ENCODE results near the gene RBM18. TPM values are rescaled to one million over a fixed set of nuclear protein-coding genes. Genes with fewer than 3 reads are reported as not detected.

Gene RBM18
- total and polyA plus RNA-seq, 2 donors: 10.6 to 11.6 TPM

DNA sequence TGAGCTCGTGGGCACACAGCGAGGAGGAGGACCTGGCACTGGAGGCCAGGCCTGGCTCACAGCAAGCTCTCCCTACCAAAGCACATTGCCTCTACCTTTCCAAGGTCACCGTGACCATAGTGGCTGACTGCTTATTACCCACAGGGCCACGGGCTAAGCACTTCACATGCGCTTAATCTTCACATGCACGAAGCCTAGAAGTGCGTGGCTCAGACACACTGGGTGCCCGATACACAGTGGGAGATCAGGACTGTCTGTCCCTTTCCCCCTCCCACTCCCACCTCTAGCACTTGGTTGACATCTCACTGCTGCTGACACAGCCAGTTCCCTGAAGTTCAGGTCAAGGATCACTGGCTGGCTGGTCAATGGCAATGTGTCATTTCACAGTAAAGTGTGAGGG is 59.5 kb downstream of the RBM18 start:
- Histone ChIP-seq H3K4me3 (ENCODE audit: low read length in 2 of 2) (no peak overlapping the region), H3K27me3 (ENCODE audit: control insufficient read depth in 2 of 2, insufficient read depth in 1 of 2, low read length in 1 of 2) (peaks cover 0 to 10% of the 10 kb centered on the region in 2 donors), H3K9me3 (ENCODE audit: control insufficient read depth in 2 of 2, insufficient read depth in 1 of 2, low read length in 1 of 2) (no peaks in the 10 kb centered on the region), H3K27ac (ENCODE audit: low read depth in 1 of 2, low read length in 1 of 2) (no peak overlapping the region), H3K36me3 (ENCODE audit: control insufficient read depth in 2 of 2, insufficient read depth in 2 of 2, low read length in 1 of 2) (no peaks in the 10 kb centered on the region), H3K4me1 (ENCODE audit: control insufficient read depth in 2 of 2, insufficient read depth in 2 of 2, low read length in 2 of 2) (no peaks in the 10 kb centered on the region)
- 97% methylated on average over 8 of the region's 8 CpGs for WGBS
- no peak for DNase-seq (ENCODE audit: low read depth in 6 of 9, low spot score in 9 of 9)

DNA sequence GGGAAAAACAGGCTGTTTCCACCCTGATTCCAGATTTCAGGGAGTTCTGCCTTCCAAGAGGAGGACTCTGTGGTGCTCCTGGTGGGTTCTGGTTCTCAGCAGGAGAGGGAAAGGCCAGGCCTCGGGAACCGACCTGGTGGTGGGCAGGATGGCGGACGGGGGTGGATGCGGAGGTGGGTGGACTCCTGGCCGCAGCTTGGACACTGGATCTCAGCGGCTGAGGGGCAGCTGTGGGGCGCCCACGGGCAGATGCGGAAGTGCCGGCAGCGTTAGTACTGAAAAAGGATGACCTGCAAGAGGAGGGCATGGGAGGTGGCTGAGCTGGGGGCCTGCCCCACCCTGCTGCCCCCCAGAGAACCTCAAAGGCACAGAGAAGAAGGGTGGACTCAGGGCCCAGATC is 60.1 kb downstream of the RBM18 start:
- no peak for DNase-seq (ENCODE audit: low read depth in 6 of 9, low spot score in 9 of 9)
- H3K9me3 ChIP-seq (ENCODE audit: control insufficient read depth in 2 of 2, insufficient read depth in 1 of 2, low read length in 1 of 2): no peaks in the 10 kb centered on the region

DNA sequence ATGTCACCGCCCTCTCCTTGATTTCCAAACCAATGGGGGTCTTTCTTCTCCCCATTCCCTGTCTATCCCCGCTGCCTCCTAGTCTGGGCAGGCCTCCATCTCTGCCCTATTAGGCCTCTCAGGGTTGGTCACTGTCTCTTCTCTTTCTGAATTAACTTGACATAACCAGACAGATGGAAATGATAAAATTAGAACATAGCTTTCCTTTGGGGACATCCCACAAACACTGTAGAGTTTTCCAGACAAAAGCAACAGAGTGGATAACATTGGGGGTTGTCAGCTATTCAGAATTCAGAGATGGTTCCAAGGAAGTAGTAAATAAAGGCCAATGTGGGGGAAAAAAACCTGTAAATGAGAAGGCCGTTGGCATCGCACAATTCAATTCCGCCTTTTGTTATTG is 60.6 kb downstream of the RBM18 start:
- Histone ChIP-seq H3K4me3 (ENCODE audit: low read length in 2 of 2) (no peak overlapping the region), H3K27me3 (ENCODE audit: control insufficient read depth in 2 of 2, insufficient read depth in 1 of 2, low read length in 1 of 2) (peaks cover 0 to 4% of the 10 kb centered on the region in 2 donors)
- 97% methylated on average over 5 of the region's 5 CpGs for WGBS

More for the DNA sequence above, 60.1 kb downstream of the RBM18 start:
- Histone ChIP-seq H3K27ac (ENCODE audit: low read depth in 1 of 2, low read length in 1 of 2) (no peak overlapping the region), H3K4me1 (ENCODE audit: control insufficient read depth in 2 of 2, insufficient read depth in 2 of 2, low read length in 2 of 2) (no peaks in the 10 kb centered on the region), H3K4me3 (ENCODE audit: low read length in 2 of 2) (no peak overlapping the region), H3K27me3 (ENCODE audit: control insufficient read depth in 2 of 2, insufficient read depth in 1 of 2, low read length in 1 of 2) (peaks cover 0 to 6% of the 10 kb centered on the region in 2 donors), H3K36me3 (ENCODE audit: control insufficient read depth in 2 of 2, insufficient read depth in 2 of 2, low read length in 1 of 2) (no peaks in the 10 kb centered on the region)
- 96% methylated on average over 12 of the region's 12 CpGs for WGBS

GRCh38 chr9:122202111-122202510 is 62.5 kb downstream of the RBM18 start:
- Histone ChIP-seq H3K27me3 (ENCODE audit: control insufficient read depth in 2 of 2, insufficient read depth in 1 of 2, low read length in 1 of 2) (peaks cover 0 to 9% of the 10 kb centered on the region in 2 donors), H3K4me1 (ENCODE audit: control insufficient read depth in 2 of 2, insufficient read depth in 2 of 2, low read length in 2 of 2) (no peaks in the 10 kb centered on the region), H3K36me3 (ENCODE audit: control insufficient read depth in 2 of 2, insufficient read depth in 2 of 2, low read length in 1 of 2) (no peaks in the 10 kb centered on the region), H3K27ac (ENCODE audit: low read depth in 1 of 2, low read length in 1 of 2) (no peak overlapping the region), H3K9me3 (ENCODE audit: control insufficient read depth in 2 of 2, insufficient read depth in 1 of 2, low read length in 1 of 2) (no peaks in the 10 kb centered on the region), H3K4me3 (ENCODE audit: low read length in 2 of 2) (no peak overlapping the region)
- no peak for DNase-seq (ENCODE audit: low read depth in 6 of 9, low spot score in 9 of 9)
- 92% methylated on average over 3 of the region's 3 CpGs for WGBS

More for the DNA sequence above, 60.6 kb downstream of the RBM18 start:
- H3K4me1 ChIP-seq (ENCODE audit: control insufficient read depth in 2 of 2, insufficient read depth in 2 of 2, low read length in 2 of 2): no peaks in the 10 kb centered on the region
- H3K27ac ChIP-seq (ENCODE audit: low read depth in 1 of 2, low read length in 1 of 2): no peak overlapping the region
- no peak for DNase-seq (ENCODE audit: low read depth in 6 of 9, low spot score in 9 of 9)
- no peaks in the 10 kb centered on the region for H3K36me3 ChIP-seq (ENCODE audit: control insufficient read depth in 2 of 2, insufficient read depth in 2 of 2, low read length in 1 of 2)
- no peaks in the 10 kb centered on the region for H3K9me3 ChIP-seq (ENCODE audit: control insufficient read depth in 2 of 2, insufficient read depth in 1 of 2, low read length in 1 of 2)

- no peaks in the 10 kb centered on the region for H3K36me3 ChIP-seq (ENCODE audit: control insufficient read depth in 2 of 2, insufficient read depth in 2 of 2, low read length in 1 of 2)
- WGBS: 95% methylated on average over 1 of the region's 1 CpG
- no peak overlapping the region for H3K27ac ChIP-seq (ENCODE audit: low read depth in 1 of 2, low read length in 1 of 2)
- DNase-seq (ENCODE audit: low read depth in 6 of 9, low spot score in 9 of 9): no peak
- H3K27me3 ChIP-seq (ENCODE audit: control insufficient read depth in 2 of 2, insufficient read depth in 1 of 2, low read length in 1 of 2): peaks cover 0 to 9% of the 10 kb centered on the region in 2 donors
- no peaks in the 10 kb centered on the region for H3K9me3 ChIP-seq (ENCODE audit: control insufficient read depth in 2 of 2, insufficient read depth in 1 of 2, low read length in 1 of 2)
- no peak overlapping the region for H3K4me3 ChIP-seq (ENCODE audit: low read length in 2 of 2)
- H3K4me1 ChIP-seq (ENCODE audit: control insufficient read depth in 2 of 2, insufficient read depth in 2 of 2, low read length in 2 of 2): no peaks in the 10 kb centered on the region
These were observed 63.0 kb downstream of the RBM18 start for GRCh38 chr9:122201641-122202040.

DNA sequence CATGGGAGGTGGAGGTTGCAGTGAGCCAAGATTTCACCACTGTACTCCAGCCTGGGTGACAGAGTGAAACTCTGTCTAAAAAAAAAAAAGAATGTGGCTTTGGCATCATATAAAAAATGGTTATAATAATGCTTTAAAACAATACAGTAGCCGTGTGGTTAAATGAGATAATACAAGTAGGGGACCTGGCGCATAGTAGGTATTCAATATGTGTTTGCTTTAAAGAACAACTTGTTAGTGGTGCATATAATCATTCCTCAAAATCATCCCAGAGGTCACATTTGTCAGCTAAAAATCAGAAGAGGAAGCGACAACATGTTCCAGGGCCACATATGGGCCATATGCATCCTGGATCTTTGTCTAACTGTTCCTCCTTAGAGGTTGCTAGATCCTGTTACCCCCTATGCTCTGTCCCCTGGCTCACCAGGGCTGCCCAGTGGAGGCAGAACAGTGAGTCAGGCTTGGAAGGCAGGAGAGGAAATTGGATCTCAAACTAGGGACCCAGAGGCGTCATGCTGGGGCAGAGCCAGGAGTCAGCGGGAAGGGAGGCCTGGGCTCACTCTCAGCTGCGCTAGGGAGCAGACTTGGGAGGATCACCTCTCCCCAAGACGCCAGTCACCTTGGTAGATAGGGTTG is 63.6 kb downstream of the RBM18 start:
- DNase-seq (ENCODE audit: low read depth in 6 of 9, low spot score in 9 of 9): no peak
- H3K4me1 ChIP-seq (ENCODE audit: control insufficient read depth in 2 of 2, insufficient read depth in 2 of 2, low read length in 2 of 2): no peaks in the 10 kb centered on the region
- no peak overlapping the region for H3K4me3 ChIP-seq (ENCODE audit: low read length in 2 of 2)
- no peaks in the 10 kb centered on the region for H3K9me3 ChIP-seq (ENCODE audit: control insufficient read depth in 2 of 2, insufficient read depth in 1 of 2, low read length in 1 of 2)
- peaks cover 0 to 9% of the 10 kb centered on the region in 2 donors for H3K27me3 ChIP-seq (ENCODE audit: control insufficient read depth in 2 of 2, insufficient read depth in 1 of 2, low read length in 1 of 2)
- no peak overlapping the region for H3K27ac ChIP-seq (ENCODE audit: low read depth in 1 of 2, low read length in 1 of 2)
- WGBS: 94% methylated on average over 7 of the region's 7 CpGs
- no peaks in the 10 kb centered on the region for H3K36me3 ChIP-seq (ENCODE audit: control insufficient read depth in 2 of 2, insufficient read depth in 2 of 2, low read length in 1 of 2)

DNA sequence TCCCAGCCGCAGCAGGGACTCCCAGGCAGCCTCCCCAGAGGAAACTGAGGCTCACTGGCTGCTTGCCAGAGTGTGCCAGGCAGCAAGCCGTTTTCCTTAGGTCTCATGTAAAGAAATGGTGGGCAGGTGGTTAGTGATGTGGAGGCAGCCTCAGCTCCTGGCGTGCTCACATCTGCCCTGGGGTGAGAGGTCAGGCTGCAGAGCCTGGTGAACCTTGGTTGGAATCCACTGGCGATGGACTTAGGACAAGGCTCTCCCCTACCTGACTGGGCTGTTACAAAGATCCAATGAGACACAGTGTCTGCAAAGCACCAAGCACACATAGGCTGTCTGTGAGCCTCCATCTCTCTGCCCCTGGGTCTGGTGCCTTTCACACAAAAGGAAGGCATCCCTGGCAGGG is 66.8 kb downstream of the RBM18 start:
- Histone ChIP-seq H3K4me3 (ENCODE audit: low read length in 2 of 2) (no peak overlapping the region), H3K27ac (ENCODE audit: low read depth in 1 of 2, low read length in 1 of 2) (no peak overlapping the region), H3K9me3 (ENCODE audit: control insufficient read depth in 2 of 2, insufficient read depth in 1 of 2, low read length in 1 of 2) (no peaks in the 10 kb centered on the region), H3K27me3 (ENCODE audit: control insufficient read depth in 2 of 2, insufficient read depth in 1 of 2, low read length in 1 of 2) (peaks cover 0 to 9% of the 10 kb centered on the region in 2 donors), H3K36me3 (ENCODE audit: control insufficient read depth in 2 of 2, insufficient read depth in 2 of 2, low read length in 1 of 2) (no peaks in the 10 kb centered on the region), H3K4me1 (ENCODE audit: control insufficient read depth in 2 of 2, insufficient read depth in 2 of 2, low read length in 2 of 2) (no peaks in the 10 kb centered on the region)
- DNase-seq (ENCODE audit: low read depth in 6 of 9, low spot score in 9 of 9): no peak
- WGBS: 95% methylated on average over 4 of the region's 4 CpGs

GRCh38 chr9:122197426-122197825 is 67.2 kb downstream of the RBM18 start:
- H3K27me3 ChIP-seq (ENCODE audit: control insufficient read depth in 2 of 2, insufficient read depth in 1 of 2, low read length in 1 of 2): peaks cover 0 to 9% of the 10 kb centered on the region in 2 donors
- no peaks in the 10 kb centered on the region for H3K4me1 ChIP-seq (ENCODE audit: control insufficient read depth in 2 of 2, insufficient read depth in 2 of 2, low read length in 2 of 2)
- H3K36me3 ChIP-seq (ENCODE audit: control insufficient read depth in 2 of 2, insufficient read depth in 2 of 2, low read length in 1 of 2): no peaks in the 10 kb centered on the region
- no peak overlapping the region for H3K27ac ChIP-seq (ENCODE audit: low read depth in 1 of 2, low read length in 1 of 2)
- WGBS: 89% methylated on average over 7 of the region's 7 CpGs
- DNase-seq (ENCODE audit: low read depth in 6 of 9, low spot score in 9 of 9): no peak
- H3K4me3 ChIP-seq (ENCODE audit: low read length in 2 of 2): no peak overlapping the region
- H3K9me3 ChIP-seq (ENCODE audit: control insufficient read depth in 2 of 2, insufficient read depth in 1 of 2, low read length in 1 of 2): no peaks in the 10 kb centered on the region

DNA sequence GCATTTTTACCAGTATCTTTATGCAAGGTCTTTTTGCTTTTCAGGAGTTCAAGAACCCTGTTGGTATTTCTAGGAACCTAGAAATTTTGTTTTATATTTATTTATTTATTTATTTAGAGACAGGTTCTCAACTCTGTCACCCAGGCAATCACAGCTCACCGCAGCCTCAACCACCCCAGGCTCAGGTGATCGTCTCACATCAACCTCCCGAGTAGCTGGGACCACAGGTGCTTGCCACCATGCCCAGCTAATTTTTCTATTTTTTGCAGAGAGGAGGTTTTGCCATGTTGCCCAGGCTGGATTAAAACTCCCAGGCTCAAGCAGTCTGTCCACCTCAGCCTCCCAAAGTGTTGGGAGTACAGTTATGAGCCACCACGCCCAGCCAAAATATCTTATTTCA is 68.8 kb downstream of the RBM18 start:
- no peaks in the 10 kb centered on the region for H3K4me1 ChIP-seq (ENCODE audit: control insufficient read depth in 2 of 2, insufficient read depth in 2 of 2, low read length in 2 of 2)
- no peak overlapping the region for H3K27ac ChIP-seq (ENCODE audit: low read depth in 1 of 2, low read length in 1 of 2)
- DNase-seq (ENCODE audit: low read depth in 6 of 9, low spot score in 9 of 9): no peak
- no peak overlapping the region for H3K4me3 ChIP-seq (ENCODE audit: low read length in 2 of 2)
- H3K36me3 ChIP-seq (ENCODE audit: control insufficient read depth in 2 of 2, insufficient read depth in 2 of 2, low read length in 1 of 2): no peaks in the 10 kb centered on the region
- peaks cover 0 to 9% of the 10 kb centered on the region in 2 donors for H3K27me3 ChIP-seq (ENCODE audit: control insufficient read depth in 2 of 2, insufficient read depth in 1 of 2, low read length in 1 of 2)
- 90% methylated on average over 4 of the region's 4 CpGs for WGBS
- no peaks in the 10 kb centered on the region for H3K9me3 ChIP-seq (ENCODE audit: control insufficient read depth in 2 of 2, insufficient read depth in 1 of 2, low read length in 1 of 2)
